Skeletal muscle tissue (tissue), 4 donors: Measurements from ENCODE around the gene ZNF135. TPM values are rescaled to one million over a fixed set of nuclear protein-coding genes. Genes with fewer than 3 reads are reported as not detected.

Experiments used
- H3K27ac ChIP-seq: one replicate; pipeline ENCODE4 v1.7.0; 2013; ENCODE audit warnings: mild to moderate bottlenecking, low read depth, low read length, inconsistent platforms
- H3K27me3 ChIP-seq, 3 donors: one replicate each; pipeline ENCODE4 v1.7.0; 2013; ENCODE audit warnings: low read length in 3 of 3; ENCODE audit not compliant: control insufficient read depth in 3 of 3, insufficient read depth in 3 of 3
- H3K36me3 ChIP-seq, 3 donors: one replicate each; pipeline ENCODE4 v1.7.0; 2013; ENCODE audit warnings: low read length in 3 of 3; ENCODE audit not compliant: control insufficient read depth in 3 of 3, insufficient read depth in 3 of 3
- H3K4me1 ChIP-seq, 3 donors: one replicate each; pipeline ENCODE4 v1.7.0; 2013; ENCODE audit warnings: low read length in 3 of 3, mild to moderate bottlenecking in 3 of 3; ENCODE audit not compliant: control insufficient read depth in 3 of 3, insufficient read depth in 3 of 3
- H3K4me3 ChIP-seq, 3 donors: one replicate each; pipeline ENCODE4 v1.7.0; 2013; ENCODE audit warnings: low read length in 3 of 3
- H3K9ac ChIP-seq, 3 donors: one replicate each; pipeline ENCODE4 v1.7.0; 2013; ENCODE audit warnings: low read length in 3 of 3, mild to moderate bottlenecking in 3 of 3, moderate library complexity in 2 of 3, low read depth in 1 of 3
- H3K9me3 ChIP-seq, 3 donors: one replicate each; pipeline ENCODE4 v1.7.0; 2013; ENCODE audit warnings: low read length in 3 of 3; ENCODE audit not compliant: control insufficient read depth in 3 of 3
- total RNA-seq: library from RNA; depleted of rRNA; stranded (reverse); fragments of >200 nt; gene quantifications from one replicate; pipeline ENCODE4 v1.2.3, GENCODE V29; 2014
- donor health status: Osteomylitis.

ZNF135 gene
- total RNA-seq, 1 donor from 2014 or later = 10.4 TPM

DNA sequence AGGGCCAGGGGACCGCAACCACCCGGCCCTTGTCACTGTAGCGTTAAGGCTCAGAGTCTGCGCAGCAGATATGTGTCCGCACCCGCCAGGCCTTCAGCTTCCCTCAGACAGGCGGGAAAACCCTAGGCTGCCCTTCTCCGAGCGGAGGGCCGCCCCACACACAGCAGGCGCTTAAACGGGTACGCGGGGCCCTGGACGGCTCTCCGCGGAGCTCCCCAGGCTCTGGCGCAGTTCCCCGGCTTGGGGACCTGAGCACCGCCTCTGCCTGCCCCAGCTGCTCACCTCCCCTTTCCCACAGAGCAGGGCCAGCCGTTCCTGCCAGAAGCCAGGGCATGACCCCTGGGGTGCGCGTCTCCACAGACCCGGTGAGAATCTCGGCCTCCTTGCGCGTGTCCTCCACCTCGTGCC is 593 bp downstream of the ZNF135 start:
- Histone ChIP-seq H3K36me3 (peaks cover 7 to 16% (median 12%) of the 10 kb centered on the region in 3 donors), H3K4me1 (peaks cover 2 to 7% (median 4%) of the 10 kb centered on the region in 3 donors), H3K27me3 (peaks cover 0 to 4% (median 2%) of the 10 kb centered on the region in 3 donors), H3K9ac (peak overlapping the region; percentile 74 to 77 (median 74)), H3K27ac (peak overlapping the region; percentile 74), H3K9me3 (peaks cover 16 to 20% (median 20%) of the 10 kb centered on the region in 3 donors), H3K4me3 (peak overlapping the region; percentile 63 to 77 (median 74))

DNA sequence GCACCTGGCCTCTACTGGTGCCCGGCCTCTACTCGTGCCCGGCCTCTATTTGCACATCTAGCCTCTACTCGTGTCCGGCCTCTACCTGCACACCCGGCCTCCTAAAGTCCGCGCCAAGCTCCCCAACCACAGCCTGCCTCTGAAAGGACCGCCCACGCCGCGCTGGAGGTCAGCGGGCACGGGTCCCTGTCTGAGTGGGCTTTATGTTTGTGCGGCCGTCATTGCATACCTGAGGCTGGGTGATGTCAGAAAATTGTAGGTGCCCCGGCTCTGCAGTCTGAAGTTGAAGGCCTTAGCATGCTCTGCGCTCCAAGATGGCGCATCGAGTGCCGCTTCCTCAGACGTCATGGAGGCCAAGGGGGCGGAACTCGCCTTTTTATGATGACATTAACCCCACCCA is 1.1 kb downstream of the ZNF135 start:
- Histone ChIP-seq H3K36me3 (peaks cover 10 to 21% (median 16%) of the 10 kb centered on the region in 3 donors), H3K27me3 (peaks cover 0 to 4% (median 2%) of the 10 kb centered on the region in 3 donors), H3K4me1 (peaks cover 2 to 7% (median 4%) of the 10 kb centered on the region in 3 donors), H3K27ac (no peak overlapping the region), H3K4me3 (peak overlapping the region in 2 of 3 donors; percentile 63 to 77), H3K9me3 (peaks cover 20% of the 10 kb centered on the region in 3 donors), H3K9ac (no peak overlapping the region)

DNA sequence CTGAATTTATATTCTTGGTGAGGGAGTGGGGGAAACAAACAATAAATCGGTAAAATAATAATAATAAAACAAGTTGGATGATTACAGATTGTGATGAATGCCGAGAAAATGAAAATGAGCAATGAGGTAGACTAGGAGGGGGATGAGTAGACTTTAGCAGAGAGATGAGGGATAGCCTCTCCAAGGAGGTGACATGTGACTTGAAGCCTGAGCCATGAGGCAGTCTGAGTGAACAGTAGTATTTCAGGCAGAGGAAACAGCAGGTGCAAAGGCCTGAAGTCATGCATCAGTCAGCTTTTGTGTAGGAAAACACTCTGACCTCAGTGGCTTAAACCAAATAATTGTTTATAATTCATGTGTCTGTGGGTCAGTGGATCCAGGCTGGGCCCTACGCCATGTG is 4.6 kb downstream of the ZNF135 start:
- peaks cover 2 to 7% (median 2%) of the 10 kb centered on the region in 3 donors for H3K4me1 ChIP-seq
- peaks cover 34 to 50% (median 42%) of the 10 kb centered on the region in 3 donors for H3K36me3 ChIP-seq

DNA sequence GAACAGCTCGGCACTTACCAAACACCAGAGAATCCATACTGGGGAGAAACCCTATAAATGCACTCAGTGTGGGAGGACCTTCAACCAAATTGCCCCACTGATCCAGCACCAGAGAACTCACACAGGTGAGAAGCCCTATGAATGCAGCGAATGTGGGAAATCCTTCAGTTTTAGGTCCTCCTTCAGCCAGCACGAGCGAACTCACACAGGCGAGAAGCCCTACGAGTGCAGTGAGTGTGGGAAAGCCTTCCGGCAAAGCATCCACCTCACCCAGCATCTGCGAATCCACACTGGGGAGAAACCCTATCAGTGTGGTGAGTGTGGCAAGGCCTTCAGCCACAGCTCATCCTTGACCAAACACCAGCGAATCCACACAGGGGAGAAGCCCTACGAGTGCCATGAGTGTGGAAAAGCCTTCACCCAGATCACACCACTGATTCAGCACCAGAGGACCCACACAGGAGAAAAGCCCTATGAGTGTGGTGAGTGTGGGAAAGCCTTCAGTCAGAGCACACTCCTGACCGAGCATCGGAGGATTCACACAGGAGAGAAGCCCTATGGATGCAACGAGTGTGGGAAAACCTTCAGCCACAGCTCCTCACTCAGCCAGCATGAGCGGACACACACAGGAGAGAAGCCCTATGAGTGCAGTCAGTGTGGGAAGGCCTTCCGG is 8.3 kb downstream of the ZNF135 start:
- Histone ChIP-seq H3K27me3 (no peaks in the 10 kb centered on the region), H3K9ac (no peak overlapping the region), H3K27ac (no peak overlapping the region), H3K4me3 (peak overlapping the region; percentile 25 to 41 (median 40)), H3K4me1 (no peaks in the 10 kb centered on the region), H3K9me3 (peaks cover 49 to 65% (median 50%) of the 10 kb centered on the region in 3 donors), H3K36me3 (peaks cover 34 to 53% (median 44%) of the 10 kb centered on the region in 3 donors)

More for the DNA sequence above, 4.6 kb downstream of the ZNF135 start:
- no peaks in the 10 kb centered on the region for H3K27me3 ChIP-seq
- peaks cover 43 to 53% (median 49%) of the 10 kb centered on the region in 3 donors for H3K9me3 ChIP-seq
- no peak overlapping the region for H3K9ac ChIP-seq
- H3K27ac ChIP-seq = no peak overlapping the region
- H3K4me3 ChIP-seq = peak overlapping the region in 1 of 3 donors; percentile 54

DNA sequence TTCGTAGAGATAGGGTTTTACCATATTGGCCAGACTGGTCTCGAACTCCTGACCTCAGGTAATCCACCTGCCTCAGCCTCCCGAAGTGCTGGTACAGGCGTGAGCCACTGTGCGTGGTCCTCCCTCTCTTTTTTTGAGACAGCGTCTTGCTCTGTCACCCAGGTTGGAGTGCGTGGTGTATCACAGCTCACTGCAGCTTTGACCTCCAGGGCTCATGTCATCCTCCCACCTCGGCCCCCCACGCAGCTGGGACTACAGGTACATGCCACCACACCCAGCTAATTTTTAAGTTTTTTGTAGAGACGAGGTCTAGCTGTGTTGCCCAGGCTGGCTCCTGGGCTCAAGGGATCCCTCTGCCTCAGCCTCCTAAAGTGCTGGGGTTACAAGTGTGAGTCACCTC is 20.7 kb downstream of the ZNF135 start:
- H3K27ac ChIP-seq = no peak overlapping the region
- no peak overlapping the region for H3K9ac ChIP-seq
- H3K4me3 ChIP-seq = no peak overlapping the region
- H3K4me1 ChIP-seq = no peaks in the 10 kb centered on the region
- peaks cover 14 to 23% (median 18%) of the 10 kb centered on the region in 3 donors for H3K36me3 ChIP-seq
- peaks cover 14 to 22% (median 22%) of the 10 kb centered on the region in 3 donors for H3K9me3 ChIP-seq
- H3K27me3 ChIP-seq = no peaks in the 10 kb centered on the region

DNA sequence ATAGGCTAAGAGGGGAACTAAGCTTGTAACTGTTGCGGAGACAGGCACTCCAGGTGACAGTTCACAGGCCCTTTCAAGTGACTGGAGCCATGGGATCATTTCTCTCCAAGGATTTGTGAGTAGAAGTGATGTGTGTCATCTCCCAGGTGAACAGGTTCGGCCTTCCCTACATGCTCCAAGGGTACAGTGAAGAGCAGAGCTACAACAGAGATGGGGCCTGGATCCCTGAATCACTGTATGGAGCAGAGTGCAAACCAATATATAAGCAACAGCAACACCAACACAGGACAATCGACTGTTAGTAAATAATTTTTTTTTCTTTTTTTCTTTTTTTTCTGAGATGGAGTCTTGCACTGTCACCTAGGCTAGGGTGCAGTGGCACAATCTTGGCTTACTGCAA is 23.9 kb downstream of the ZNF135 start:
- no peaks in the 10 kb centered on the region for H3K4me1 ChIP-seq
- H3K36me3 ChIP-seq = peaks cover 31 to 41% (median 40%) of the 10 kb centered on the region in 3 donors
- peaks cover 15 to 35% (median 18%) of the 10 kb centered on the region in 3 donors for H3K9me3 ChIP-seq
- peak overlapping the region in 1 of 3 donors; percentile 15 for H3K4me3 ChIP-seq
- no peaks in the 10 kb centered on the region for H3K27me3 ChIP-seq
- no peak overlapping the region for H3K9ac ChIP-seq
- no peak overlapping the region for H3K27ac ChIP-seq

DNA sequence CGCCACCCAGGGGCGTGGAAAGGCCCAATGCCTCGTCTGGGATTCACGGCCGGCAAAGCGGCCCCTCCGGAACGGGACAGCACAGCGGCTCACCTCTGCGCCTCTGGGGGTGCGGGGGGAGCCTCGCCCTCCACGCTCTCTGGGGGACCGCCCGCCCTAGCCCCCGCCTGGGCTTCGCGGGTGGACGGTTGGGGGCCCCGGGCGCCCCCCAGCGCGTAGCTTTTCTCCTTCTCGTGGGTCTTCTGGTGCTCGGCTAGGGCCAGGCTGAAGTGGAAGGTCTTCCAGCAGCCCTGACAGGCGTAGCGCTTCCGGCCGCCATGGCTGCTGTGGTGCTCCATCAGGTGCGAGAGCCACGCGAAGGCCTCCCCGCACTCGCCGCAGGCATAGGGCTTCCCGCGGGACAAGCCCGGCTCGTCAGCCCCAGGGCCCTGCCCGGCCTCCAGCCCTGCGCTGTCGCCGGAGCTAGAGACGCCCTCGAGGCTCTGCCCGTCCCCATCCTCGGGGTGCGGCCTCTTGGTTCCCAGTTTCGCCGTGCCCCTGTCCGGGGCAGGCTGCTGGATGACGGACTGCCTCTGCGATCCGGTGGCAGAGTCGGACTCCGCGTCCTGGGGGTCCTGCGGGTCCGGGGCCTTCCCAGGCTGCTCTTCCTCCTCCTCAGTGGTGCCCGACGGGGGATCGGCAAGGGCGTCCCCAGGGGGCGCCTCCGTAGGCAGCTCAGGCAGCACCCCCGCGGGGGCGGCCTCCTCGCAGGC is 25.7 kb downstream of the ZNF135 start:
- Histone ChIP-seq H3K27me3 (no peaks in the 10 kb centered on the region), H3K9me3 (peaks cover 15 to 39% (median 26%) of the 10 kb centered on the region in 3 donors), H3K9ac (no peak overlapping the region), H3K4me3 (no peak overlapping the region), H3K36me3 (peaks cover 33 to 47% (median 45%) of the 10 kb centered on the region in 3 donors), H3K27ac (no peak overlapping the region), H3K4me1 (no peaks in the 10 kb centered on the region)

DNA sequence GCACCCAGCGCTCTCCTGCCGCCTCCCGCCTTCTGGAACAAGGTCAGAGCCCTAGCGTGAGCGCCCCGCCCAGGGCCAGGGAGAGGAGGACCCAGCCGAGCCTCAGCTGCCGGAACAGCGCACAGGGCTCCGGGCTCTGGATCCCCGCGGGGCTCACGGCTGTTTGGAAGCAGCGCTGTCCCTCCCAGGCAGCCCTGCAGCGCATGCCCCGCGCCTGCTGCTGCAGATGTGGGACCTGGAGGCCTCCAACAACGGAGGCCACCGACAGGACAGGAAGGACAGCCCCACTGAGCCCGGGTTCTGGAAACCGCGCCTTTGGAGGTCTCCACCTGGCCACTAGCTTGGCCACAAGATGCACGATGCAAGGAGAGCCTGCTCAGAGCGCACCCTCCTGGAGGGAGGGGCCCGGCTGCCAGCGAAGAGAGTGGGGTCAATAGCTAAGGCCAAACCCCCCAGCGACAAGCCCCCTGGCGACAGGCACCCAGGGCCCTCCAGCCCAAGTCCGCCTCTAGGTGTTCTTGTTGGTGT is 26.3 kb downstream of the ZNF135 start:
- no peaks in the 10 kb centered on the region for H3K27me3 ChIP-seq
- H3K27ac ChIP-seq = no peak overlapping the region
- no peak overlapping the region for H3K4me3 ChIP-seq
- H3K9me3 ChIP-seq = peaks cover 12 to 41% (median 26%) of the 10 kb centered on the region in 3 donors
- no peaks in the 10 kb centered on the region for H3K4me1 ChIP-seq
- H3K36me3 ChIP-seq = peaks cover 33 to 47% (median 45%) of the 10 kb centered on the region in 3 donors
- H3K9ac ChIP-seq = no peak overlapping the region

DNA sequence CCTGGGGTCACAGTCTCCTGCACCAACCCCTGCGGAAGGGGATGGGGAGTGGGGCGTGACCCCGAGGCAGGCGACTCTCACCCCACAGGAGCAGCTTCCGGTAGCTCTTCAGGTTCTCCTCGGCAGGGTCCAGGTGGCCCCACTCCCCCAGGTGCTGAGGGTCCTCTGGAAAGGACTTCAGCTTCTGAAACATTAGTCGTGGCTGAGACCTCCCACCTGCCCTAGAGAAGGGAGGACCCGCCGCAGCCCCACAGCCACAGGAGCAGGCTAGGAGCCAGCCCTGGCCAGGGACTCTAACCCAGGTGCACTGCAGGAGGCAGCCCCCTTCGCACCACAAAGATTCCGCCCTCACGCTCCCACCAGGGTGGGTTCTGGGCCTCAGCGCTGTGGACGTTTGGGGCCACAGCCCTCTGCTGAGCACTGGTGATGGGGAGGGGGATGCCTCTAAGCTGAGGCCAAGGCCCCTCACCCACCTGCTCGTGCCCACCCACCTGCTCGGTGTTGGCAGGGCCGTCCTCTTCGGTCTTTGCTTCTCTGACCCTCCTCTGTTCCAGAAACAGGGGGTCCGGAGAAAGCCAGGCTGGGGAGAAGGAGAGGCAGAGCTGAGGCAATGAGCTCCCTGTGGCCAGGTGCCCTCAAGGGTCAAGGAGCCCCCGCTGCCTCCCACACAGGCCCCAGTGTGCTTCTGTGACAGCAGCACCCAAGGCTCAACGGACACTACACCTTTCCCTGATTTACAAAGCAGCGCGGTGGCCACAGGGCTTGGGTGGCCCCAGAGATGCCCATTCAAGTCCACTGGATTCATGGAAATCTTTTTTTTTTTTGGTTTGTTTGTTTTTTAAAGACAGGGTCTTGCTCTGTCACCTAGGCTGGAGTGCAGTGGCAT is 28.0 kb downstream of the ZNF135 start:
- H3K36me3 ChIP-seq = peaks cover 33 to 47% (median 45%) of the 10 kb centered on the region in 3 donors
- no peaks in the 10 kb centered on the region for H3K4me1 ChIP-seq
- H3K9ac ChIP-seq = no peak overlapping the region
- no peak overlapping the region for H3K27ac ChIP-seq
- H3K27me3 ChIP-seq = no peaks in the 10 kb centered on the region
- H3K4me3 ChIP-seq = no peak overlapping the region
- H3K9me3 ChIP-seq = peaks cover 6 to 36% (median 27%) of the 10 kb centered on the region in 3 donors
